PC-3 (cell line): ENCODE results near the gene WIPF3.

Source experiments
- EZH2phosphoT487 ChIP-seq: fragments of 300-600 bp; sonication (generic); IDR thresholded peaks from 2 replicates; pipeline ENCODE4 v1.6.1; 2018; ENCODE audit warnings: mild to moderate bottlenecking, antibody characterized with exemption, low read length, borderline replicate concordance
- TF ChIP-seq, protein P1 (sequence below): fragments of 300-600 bp; sonication (generic); conservative IDR thresholded peaks from 2 replicates; pipeline ENCODE4 v1.5.1; 2017; ENCODE audit warnings: antibody characterized with exemption, low read depth, mild to moderate bottlenecking, low read length

DNA sequence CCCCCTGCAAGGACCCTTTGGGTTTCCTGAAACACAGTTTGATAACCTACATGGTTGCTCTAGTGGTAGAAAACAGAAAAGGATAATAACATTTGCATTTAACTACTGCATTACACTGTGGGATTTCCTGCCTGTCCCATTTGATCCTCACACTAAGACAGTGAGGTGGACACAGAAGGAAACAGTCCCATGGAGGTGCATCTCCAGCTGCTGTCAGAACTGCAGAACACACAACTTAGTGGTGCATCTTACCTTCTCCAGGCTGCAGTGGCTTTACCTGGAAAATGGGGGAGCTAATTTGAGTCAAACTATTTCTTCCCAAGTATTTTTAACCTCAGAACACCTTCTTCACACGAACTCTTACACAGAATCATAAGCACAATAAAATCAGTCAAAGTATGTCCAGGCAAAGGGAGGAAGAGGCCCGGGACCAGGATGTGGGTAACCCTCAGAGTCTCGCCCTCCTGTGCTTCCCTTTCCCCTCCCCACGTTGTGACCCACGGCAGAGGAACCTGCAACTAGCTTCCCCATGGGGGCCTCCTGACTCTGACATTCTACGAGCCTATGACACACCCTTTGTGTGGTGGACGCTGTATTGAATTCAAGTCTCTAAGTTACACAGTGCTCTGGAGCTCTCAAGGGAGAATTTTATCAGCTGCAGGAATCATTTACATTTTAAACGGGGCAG, 149.6 kb downstream of the WIPF3 start:
- TF ChIP-seq, protein P1, sequence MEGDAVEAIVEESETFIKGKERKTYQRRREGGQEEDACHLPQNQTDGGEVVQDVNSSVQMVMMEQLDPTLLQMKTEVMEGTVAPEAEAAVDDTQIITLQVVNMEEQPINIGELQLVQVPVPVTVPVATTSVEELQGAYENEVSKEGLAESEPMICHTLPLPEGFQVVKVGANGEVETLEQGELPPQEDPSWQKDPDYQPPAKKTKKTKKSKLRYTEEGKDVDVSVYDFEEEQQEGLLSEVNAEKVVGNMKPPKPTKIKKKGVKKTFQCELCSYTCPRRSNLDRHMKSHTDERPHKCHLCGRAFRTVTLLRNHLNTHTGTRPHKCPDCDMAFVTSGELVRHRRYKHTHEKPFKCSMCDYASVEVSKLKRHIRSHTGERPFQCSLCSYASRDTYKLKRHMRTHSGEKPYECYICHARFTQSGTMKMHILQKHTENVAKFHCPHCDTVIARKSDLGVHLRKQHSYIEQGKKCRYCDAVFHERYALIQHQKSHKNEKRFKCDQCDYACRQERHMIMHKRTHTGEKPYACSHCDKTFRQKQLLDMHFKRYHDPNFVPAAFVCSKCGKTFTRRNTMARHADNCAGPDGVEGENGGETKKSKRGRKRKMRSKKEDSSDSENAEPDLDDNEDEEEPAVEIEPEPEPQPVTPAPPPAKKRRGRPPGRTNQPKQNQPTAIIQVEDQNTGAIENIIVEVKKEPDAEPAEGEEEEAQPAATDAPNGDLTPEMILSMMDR = no peak
- no peak for TF ChIP-seq EZH2phosphoT487
